Activated CD4-positive, alpha-beta T cell treated with anti-CD3 and anti-CD28 coated beads, Interleukin-10, Interleukin-2, amounts not matched to agents 100 ng/mL and 50 ng/mL, durations not matched to agents 16 hours and 8 hours (primary cell): ENCODE measurements around the gene SALL4.
"Not testable (repeated sequence)": the region's sequence is repeated elsewhere in the genome, so short reads cannot be mapped to it uniquely, and the experiment has no call there.

Source experiments
- DNase-seq: peaks from one replicate; pipeline ENCODE4 v3.0.0-alpha.2; 2020

SALL4 gene

GRCh38 chr20:51801122-51801822, 1.0 kb downstream of the SALL4 start:
- no peak for DNase-seq

GRCh38 chr20:51800872-51801121, 1.5 kb downstream of the SALL4 start:
- DNase-seq, result peak; percentile 2

DNA sequence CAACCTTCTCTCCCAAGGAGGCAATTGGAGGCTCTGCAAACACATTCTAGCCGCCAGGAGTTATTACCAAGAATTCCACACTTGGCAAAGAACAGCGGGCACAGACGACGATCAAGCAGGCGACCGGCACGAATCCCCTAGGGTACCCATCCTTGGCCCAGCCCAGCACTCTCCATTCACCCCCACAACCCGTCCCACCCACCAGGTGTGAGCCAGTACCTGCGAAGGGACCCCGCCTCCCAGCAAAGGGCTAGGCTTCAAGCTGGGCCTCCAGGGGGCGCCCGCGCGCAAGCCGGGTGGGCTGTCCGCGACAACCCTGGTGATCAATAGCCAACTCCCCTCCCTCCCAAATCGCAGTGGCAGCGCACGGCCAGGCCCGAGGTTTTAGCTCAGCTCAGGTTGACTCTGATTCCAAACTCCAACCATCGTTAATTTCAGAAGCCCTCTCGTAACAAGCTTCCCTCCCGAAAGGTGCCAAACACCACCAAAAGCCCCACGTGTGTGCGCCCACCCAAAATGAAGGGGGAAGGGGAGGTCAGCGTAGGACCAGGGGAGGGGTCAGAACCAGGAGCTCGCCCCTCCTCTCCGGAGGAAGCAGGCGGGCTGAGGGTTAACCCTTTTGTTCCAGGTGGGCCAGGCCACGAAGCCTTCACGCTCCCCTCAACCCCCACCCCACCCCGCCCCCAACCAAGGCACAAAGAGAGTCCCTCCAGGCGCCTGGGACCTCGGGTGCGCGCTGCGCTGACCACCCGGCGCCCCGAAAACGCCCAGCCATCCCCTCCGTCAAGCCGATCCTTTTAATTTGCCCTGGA, 2.1 kb downstream of the SALL4 start:
- peak; percentile 72 for DNase-seq

GRCh38 chr20:51799401-51799860, 2.9 kb downstream of the SALL4 start:
- no peak for DNase-seq

DNA sequence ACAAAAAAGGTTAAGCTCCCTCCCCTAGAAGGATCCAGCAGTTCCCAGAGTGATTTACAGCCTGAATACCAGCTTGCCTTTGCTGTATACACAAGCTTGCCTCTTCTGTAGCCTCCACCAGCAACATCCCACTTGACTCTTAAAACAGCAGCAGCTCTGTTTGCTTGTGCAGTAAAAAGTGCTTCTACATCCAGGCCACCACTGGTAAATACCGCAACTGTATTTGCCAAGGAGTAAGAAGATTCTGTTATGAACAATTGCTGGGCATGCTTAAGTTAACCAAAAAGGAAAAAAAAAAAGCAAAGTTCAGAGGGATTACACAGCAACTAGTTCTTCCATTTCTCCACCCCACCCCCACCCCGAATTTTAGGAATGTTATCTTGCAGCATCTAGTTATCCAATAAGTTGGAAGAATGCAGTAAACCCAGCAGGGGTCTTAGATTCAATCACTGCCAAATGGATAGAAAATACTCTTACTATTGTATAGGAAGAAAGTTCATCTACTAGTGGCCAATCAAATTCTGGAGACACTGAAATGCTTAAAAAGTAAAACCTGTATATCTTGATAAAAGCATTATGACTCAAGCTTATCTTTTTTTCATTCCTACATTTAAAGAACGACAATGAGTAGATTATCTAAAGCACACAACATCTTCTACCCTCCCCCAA, 4.8 kb downstream of the SALL4 start:
- DNase-seq, result no peak

DNA sequence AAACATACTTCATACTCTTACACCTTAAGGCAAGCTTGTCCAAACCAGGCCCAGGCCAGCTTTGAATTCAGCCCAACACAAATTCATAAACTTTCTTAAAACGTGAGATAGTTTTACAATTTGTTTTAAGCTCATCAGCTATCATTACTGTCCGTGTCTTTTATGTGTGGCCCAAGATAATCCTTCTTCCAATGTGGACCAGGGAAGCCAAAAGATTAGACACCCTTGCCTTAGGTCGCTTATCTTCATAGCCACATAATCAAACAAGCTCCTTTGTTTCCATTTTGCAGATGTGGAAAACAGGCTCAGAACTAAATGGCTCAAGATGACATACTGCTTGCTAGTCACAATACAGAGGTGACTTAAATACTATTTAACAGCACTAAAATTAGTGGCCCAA, 6.0 kb downstream of the SALL4 start:
- no peak for DNase-seq

GRCh38 chr20:51792960-51793359, 9.4 kb downstream of the SALL4 start:
- no peak for DNase-seq

- DNase-seq, result no peak
These were observed 10.7 kb downstream of the SALL4 start for GRCh38 chr20:51791626-51792025.

- no peak for DNase-seq
These were observed 12.1 kb downstream of the SALL4 start for GRCh38 chr20:51790256-51790655.

DNA sequence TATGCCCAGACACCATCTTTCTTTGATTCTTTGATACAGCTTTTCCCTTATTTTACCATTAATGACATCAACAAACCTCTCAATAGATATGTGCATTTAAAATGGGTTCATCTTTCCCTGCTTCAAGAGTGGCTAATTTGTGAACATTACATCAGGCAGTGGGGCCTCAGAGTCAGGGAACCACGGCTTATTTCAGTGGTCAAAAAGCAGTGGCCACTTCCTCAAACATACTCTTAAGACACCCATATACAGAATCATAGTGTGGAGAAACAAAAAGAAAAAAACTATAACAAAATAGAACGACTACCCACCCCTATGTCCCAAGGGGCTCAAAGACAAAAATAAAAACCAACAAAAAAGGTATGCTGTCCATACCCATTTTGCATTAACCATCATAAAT, 12.9 kb downstream of the SALL4 start:
- DNase-seq, result no peak

GRCh38 chr20:51788822-51789221, 13.5 kb downstream of the SALL4 start:
- DNase-seq, result no peak

GRCh38 chr20:51784299-51784698, 18.0 kb downstream of the SALL4 start:
- no peak for DNase-seq

- not testable (repeated sequence) for DNase-seq
These were observed 24.0 kb downstream of the SALL4 start for GRCh38 chr20:51778229-51778759.

GRCh38 chr20:51775241-51775640, 27.1 kb downstream of the SALL4 start:
- no peak for DNase-seq

GRCh38 chr20:51772236-51772635, 30.1 kb downstream of the SALL4 start:
- no peak for DNase-seq

- no peak for DNase-seq
These were observed 32.2 kb downstream of the SALL4 start for GRCh38 chr20:51769976-51770615.

DNA sequence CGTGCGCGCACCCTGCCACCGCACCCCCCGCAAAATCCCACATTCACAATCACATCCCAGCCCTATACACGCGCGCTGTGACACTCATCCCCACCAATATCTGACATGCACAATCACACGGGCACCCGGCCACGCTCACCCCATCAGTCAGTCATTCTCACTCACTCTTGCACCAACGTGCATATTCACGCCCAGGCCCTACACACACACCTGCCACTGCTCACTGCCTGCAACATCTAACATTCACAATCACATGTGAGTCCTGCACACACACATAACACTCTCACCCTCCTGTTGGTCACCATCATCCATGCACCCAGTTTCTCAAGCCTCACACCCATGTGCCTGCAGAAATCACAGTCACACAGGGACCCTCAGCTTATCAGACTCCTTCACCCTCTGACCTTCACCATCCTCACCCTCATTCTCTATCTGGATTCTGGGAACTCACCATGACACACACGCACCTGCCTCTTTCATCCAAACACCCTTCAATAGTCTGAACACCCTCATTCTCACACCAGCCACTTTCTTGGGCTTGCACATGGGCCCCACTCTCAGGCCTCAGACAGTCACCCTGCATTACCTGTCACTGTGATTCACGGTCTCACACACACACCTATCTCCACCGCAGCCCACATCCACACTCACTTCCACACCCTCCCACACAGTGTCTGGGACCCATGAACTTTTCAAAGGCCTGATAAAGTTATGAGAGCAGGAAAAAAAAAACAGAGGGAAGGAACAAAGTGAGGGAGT, 33.4 kb downstream of the SALL4 start:
- no peak for DNase-seq

DNA sequence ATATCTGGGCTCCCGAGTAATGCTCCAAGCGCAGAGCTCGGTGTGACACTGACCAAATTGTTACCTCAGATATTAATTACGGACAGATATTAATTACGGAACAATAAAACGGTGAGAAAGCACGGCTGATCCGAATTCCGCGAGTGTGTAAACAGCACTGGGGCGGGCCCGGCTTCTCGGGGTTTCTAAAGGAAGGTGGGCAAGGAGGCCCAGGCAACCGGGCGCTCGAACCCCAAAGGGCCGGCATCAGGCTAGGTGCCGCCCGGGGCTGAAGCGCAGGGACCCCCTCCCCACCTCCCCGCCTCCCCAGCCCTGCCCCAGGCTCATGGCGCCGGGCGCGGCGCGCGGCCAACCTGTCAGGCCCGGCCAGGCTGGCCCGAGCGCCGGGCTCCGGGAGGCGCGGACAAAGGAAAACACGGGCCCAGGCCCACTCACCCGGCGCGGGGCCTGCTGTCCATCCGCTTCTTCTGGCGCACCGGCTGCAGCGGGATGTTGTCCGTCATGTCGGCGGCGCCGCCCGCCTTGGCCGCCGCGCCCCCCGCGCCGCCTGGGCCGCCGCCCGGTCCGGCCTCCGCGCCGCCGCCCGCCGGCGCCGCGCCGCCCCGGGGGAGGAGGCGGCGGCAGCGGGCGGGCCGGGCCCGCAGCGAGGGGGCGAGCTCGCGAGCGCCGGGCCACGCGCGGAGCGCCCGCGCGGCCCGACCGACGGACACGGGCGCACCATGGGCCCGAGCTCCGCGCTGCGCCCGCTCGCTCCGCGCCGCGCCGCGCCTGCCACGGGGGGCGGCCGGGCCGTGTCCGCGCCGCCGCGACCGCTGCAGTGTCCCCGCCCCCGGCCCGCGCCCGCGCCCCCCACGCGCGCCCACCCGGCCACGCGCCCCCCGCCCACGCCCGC, 34.2 kb downstream of the SALL4 start, which contains the start of gene ATP9A:
Gene ATP9A, minus strand, starts transcription at position 524 of the 892 bp plus-strand sequence. Its CDS starts 21 bp downstream, at position 503.
- no peak for DNase-seq

DNA sequence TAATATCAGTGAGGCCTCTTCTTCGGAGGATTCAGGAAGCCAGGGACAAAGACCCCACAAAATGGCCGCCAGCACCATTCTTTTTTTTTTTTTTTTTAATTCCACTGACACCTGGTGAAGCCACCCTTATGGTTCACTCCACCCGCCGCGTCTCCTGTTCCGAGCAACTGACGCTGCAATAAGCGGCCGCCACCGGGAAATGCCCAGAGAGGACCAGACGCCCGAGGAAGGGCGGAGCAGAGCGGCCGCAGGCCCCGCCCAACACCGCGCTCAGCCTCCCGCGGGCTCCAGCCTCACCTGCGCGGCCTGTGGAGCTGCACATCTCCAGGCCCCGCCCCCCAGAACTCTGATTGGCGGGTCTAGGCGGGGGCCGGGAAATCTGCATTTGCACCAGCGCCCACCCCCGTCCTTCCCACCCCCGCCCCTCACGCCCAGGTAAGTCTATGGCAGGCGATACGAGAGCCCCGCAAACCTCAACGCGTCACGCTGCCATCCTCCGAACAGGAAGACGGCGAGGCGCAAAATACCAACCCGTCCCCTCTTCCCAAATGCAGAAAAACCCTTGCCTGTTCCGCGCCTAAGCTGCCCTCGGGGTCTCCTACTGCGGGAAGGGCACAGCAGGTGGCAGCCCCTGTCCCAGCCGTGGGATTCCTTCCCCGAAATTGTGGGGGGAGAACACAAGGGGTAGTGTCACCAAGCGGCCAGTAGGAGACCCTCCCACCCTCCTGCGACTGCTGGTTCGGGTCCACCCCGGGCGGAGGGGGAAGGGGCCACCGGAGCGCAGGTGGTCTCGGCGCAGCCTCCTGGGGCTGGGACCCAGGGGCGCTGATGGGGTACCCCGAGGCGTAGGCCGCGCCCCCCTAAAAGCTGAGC, 35.1 kb downstream of the SALL4 start:
- DNase-seq, result peak; percentile 68

DNA sequence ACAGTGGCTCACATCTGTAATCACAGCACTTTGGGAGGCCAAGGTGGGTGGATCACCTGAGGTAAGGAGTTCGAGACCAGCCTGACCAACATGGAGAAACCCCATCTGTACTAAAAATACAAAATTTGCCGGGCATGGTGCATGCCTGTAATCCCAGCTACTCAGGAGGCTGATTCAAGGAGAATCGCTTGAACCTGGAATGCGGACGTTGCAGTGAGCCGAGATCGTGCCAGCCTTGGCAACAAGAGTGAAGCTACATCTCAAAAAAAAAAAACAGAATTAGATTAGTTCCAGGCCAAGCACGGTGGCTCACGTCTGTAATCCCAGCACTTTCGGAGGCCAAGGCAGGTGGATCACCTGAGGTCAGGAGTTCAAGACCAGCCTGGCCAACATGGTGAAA, 36.9 kb downstream of the SALL4 start:
- DNase-seq, result not testable (repeated sequence)
